Measurements from ENCODE around the gene SMTN.
A peak's percentile ranks its signal among the peaks of the same experiment; 100 is the strongest.

GRCh38 chr22:31148953-31149627, 68.0 kb downstream of the SMTN start:
- no peak for TF ChIP-seq POLR2A (IDR thresholded peaks at IDR 0.05)
- TF ChIP-seq, protein P1, sequence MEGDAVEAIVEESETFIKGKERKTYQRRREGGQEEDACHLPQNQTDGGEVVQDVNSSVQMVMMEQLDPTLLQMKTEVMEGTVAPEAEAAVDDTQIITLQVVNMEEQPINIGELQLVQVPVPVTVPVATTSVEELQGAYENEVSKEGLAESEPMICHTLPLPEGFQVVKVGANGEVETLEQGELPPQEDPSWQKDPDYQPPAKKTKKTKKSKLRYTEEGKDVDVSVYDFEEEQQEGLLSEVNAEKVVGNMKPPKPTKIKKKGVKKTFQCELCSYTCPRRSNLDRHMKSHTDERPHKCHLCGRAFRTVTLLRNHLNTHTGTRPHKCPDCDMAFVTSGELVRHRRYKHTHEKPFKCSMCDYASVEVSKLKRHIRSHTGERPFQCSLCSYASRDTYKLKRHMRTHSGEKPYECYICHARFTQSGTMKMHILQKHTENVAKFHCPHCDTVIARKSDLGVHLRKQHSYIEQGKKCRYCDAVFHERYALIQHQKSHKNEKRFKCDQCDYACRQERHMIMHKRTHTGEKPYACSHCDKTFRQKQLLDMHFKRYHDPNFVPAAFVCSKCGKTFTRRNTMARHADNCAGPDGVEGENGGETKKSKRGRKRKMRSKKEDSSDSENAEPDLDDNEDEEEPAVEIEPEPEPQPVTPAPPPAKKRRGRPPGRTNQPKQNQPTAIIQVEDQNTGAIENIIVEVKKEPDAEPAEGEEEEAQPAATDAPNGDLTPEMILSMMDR (IDR thresholded peaks at IDR 0.05), result peak; percentile 81 to 98 (median 94)

All from heart left ventricle (tissue), 13 donors.